A673 (cell line): Measurements from ENCODE around the gene EEF1A2. TPM values are rescaled to one million over a fixed set of nuclear protein-coding genes. Genes with fewer than 3 reads are reported as not detected.

Source experiments
- BruUV-seq: library from RNA; stranded (reverse); fragments of 400-500 nt; replicated peaks from 2 replicates; lab custom pipeline; 2021; lab: Mats Ljungman, UMichigan
- CTCF ChIA-PET: fragments of 300-600 bp; sonication (Branson Sonifier 250); formaldehyde crosslinking; loops from one replicate; lab custom pipeline; 2022; ENCODE audit warnings: antibody characterized with exemption; lab: Charles Lee
- POLR2A ChIA-PET: fragments of 300-600 bp; sonication (Branson Sonifier 250); formaldehyde crosslinking; loops from one replicate; lab custom pipeline; 2022; ENCODE audit warnings: antibody characterized with exemption; ENCODE audit not compliant: low non-redundant PET; lab: Charles Lee
- DNase-seq: peaks from one replicate; pipeline ENCODE4 v3.0.0-alpha.2; 2015; ENCODE audit warnings: low spot score
- H3K27ac ChIP-seq: fragments of 200-600 bp; sonication (generic); 2 replicates; pipeline ENCODE4 v1.5.1; 2016; ENCODE audit warnings: mixed run types, low read depth, mild to moderate bottlenecking, mixed read lengths, antibody characterized with exemption, low read length; ENCODE audit not compliant: poor library complexity, severe bottlenecking
- H3K27me3 ChIP-seq: fragments of 200-600 bp; sonication (generic); replicated peaks from 2 replicates; pipeline ENCODE4 v1.6.1; 2017; ENCODE audit warnings: mixed run types, low read depth, mild to moderate bottlenecking, mixed read lengths, antibody characterized with exemption, low read length; ENCODE audit not compliant: insufficient read depth, poor library complexity
- H3K36me3 ChIP-seq: fragments of 200-600 bp; sonication (generic); 2 replicates; pipeline ENCODE4 v1.6.1; 2016; ENCODE audit warnings: mixed run types, mild to moderate bottlenecking, mixed read lengths, antibody characterized with exemption, low read length; ENCODE audit not compliant: insufficient read depth, poor library complexity, severe bottlenecking
- H3K4me1 ChIP-seq: fragments of 200-600 bp; sonication (generic); 2 replicates; pipeline ENCODE4 v1.6.1; 2017; ENCODE audit warnings: mixed run types, mild to moderate bottlenecking, mixed read lengths, antibody characterized with exemption, low read length; ENCODE audit not compliant: insufficient read depth, poor library complexity, severe bottlenecking
- H3K4me3 ChIP-seq: fragments of 200-600 bp; sonication (generic); 2 replicates; pipeline ENCODE4 v1.5.1; 2016; ENCODE audit warnings: low read depth, mixed run types, mild to moderate bottlenecking, mixed read lengths, low read length; ENCODE audit not compliant: poor library complexity, severe bottlenecking
- H3K9me3 ChIP-seq: fragments of 200-600 bp; sonication (generic); 2 replicates; pipeline ENCODE4 v1.6.1; 2016; ENCODE audit warnings: mixed run types, low read depth, mild to moderate bottlenecking, mixed read lengths, antibody characterized with exemption, low read length; ENCODE audit not compliant: poor library complexity, severe bottlenecking
- CTCF ChIP-seq: fragments of 300-800, 200-600 bp; sonication (generic); conservative IDR thresholded peaks from 2 replicates; pipeline ENCODE4 v1.5.1; 2017; ENCODE audit warnings: low read depth, mild to moderate bottlenecking, antibody characterized with exemption, low read length, moderate library complexity, mixed read lengths
- EZH2 ChIP-seq: fragments of 200-600 bp; sonication (generic); IDR thresholded peaks from 2 replicates; pipeline ENCODE4 v1.6.1; 2017; ENCODE audit warnings: borderline replicate concordance, low read depth, mild to moderate bottlenecking, mixed read lengths, antibody characterized with exemption, low read length; ENCODE audit not compliant: poor library complexity, severe bottlenecking
- intact Hi-C: fragments of 100-400 bp; cut with micrococcal nuclease; formaldehyde crosslinking; loops from one replicate; pipeline ENCODE4 v1.10.0; 2022; ENCODE audit not compliant: unreplicated experiment
- total RNA-seq: library from RNA; stranded (reverse); gene quantifications from 2 replicates; pipeline ENCODE4 v1.2.3, GENCODE V29; 2021

The EEF1A2 gene
- total RNA-seq, 1 experiment from 2014 or later: 7.5 TPM

- Histone ChIP-seq H3K4me1 (no peaks in the 10 kb centered on the region), H3K27ac (no peak overlapping the region), H3K4me3 (no peak overlapping the region), H3K27me3 (peaks cover 13% of the 10 kb centered on the region), H3K36me3 (no peaks in the 10 kb centered on the region), H3K9me3 (no peaks in the 10 kb centered on the region)
- no TSS peak for BruUV-seq
- no peak for DNase-seq
- TF ChIP-seq EZH2 (no peak), CTCF (no peak)
- ChIA-PET CTCF (no interaction called here), POLR2A (no interaction called here)
- intact Hi-C loops: no loop called here
Observed at GRCh38 chr20:63463400-63464288, 35.2 kb downstream of the EEF1A2 start.

GRCh38 chr20:63462244-63462643 is 36.6 kb downstream of the EEF1A2 start:
- no TSS peak for BruUV-seq
- intact Hi-C loops: no loop called here
- TF ChIP-seq CTCF (no peak), EZH2 (no peak)
- H3K27ac ChIP-seq: no peak overlapping the region
- H3K9me3 ChIP-seq: no peaks in the 10 kb centered on the region
- no peak for DNase-seq
- CTCF ChIA-PET: no interaction called here
- H3K4me3 ChIP-seq: no peak overlapping the region
- H3K36me3 ChIP-seq: no peaks in the 10 kb centered on the region
- H3K27me3 ChIP-seq: peaks cover 13% of the 10 kb centered on the region
- H3K4me1 ChIP-seq: peaks cover 8% of the 10 kb centered on the region
- POLR2A ChIA-PET: no interaction called here

GRCh38 chr20:63461104-63461763 is 37.6 kb downstream of the EEF1A2 start:
- CTCF ChIA-PET: no interaction called here
- Histone ChIP-seq H3K36me3 (no peaks in the 10 kb centered on the region), H3K9me3 (no peaks in the 10 kb centered on the region), H3K4me3 (no peak overlapping the region), H3K4me1 (peaks cover 11% of the 10 kb centered on the region), H3K27me3 (peaks cover 11% of the 10 kb centered on the region), H3K27ac (no peak overlapping the region)
- TF ChIP-seq EZH2: no peak
- TF ChIP-seq CTCF: no peak
- POLR2A ChIA-PET: no interaction called here
- no TSS peak for BruUV-seq
- DNase-seq: no peak
- intact Hi-C loops: no loop called here
